ENCODE measurements around the gene TMPRSS11F.

TMPRSS11F gene

GRCh38 chr4:68070302-68070701, 59.4 kb downstream of the TMPRSS11F start:
- H3K36me3 ChIP-seq (ENCODE audit: insufficient read depth), result no peaks in the 10 kb centered on the region

GRCh38 chr4:68062501-68062900, 67.2 kb downstream of the TMPRSS11F start:
- Histone ChIP-seq H3K36me3 (ENCODE audit: insufficient read depth) (no peaks in the 10 kb centered on the region), H4K20me1 (ENCODE audit: insufficient read depth) (no peaks in the 10 kb centered on the region), H3K79me2 (ENCODE audit: insufficient read depth, low read depth) (no peaks in the 10 kb centered on the region), H3K27ac (no peak overlapping the region), H2AFZ (ENCODE audit: low read depth) (no peak overlapping the region), H3K4me3 (IDR thresholded peaks at IDR 0.05; ENCODE audit: insufficient read depth, low read depth, low read length) (no peak overlapping the region), H3K27me3 (ENCODE audit: insufficient read depth, low read depth) (no peaks in the 10 kb centered on the region), H3K4me1 (ENCODE audit: low read depth, poor library complexity, severe bottlenecking) (no peaks in the 10 kb centered on the region), H3K4me2 (no peak overlapping the region), H3K9ac (no peak overlapping the region)
- no peak for TF ChIP-seq CTCF (conservative IDR thresholded peaks at IDR 0.05; ENCODE audit: low read depth, low read length)

More at GRCh38 chr4:68070302-68070701, 59.4 kb downstream of the TMPRSS11F start:
- Histone ChIP-seq H2AFZ (ENCODE audit: low read depth) (no peak overlapping the region), H3K79me2 (ENCODE audit: insufficient read depth, low read depth) (no peaks in the 10 kb centered on the region), H3K4me3 (IDR thresholded peaks at IDR 0.05; ENCODE audit: insufficient read depth, low read depth, low read length) (no peak overlapping the region), H3K27ac (no peak overlapping the region), H3K27me3 (ENCODE audit: insufficient read depth, low read depth) (no peaks in the 10 kb centered on the region), H4K20me1 (ENCODE audit: insufficient read depth) (no peaks in the 10 kb centered on the region), H3K4me2 (no peak overlapping the region), H3K4me1 (ENCODE audit: low read depth, poor library complexity, severe bottlenecking) (no peaks in the 10 kb centered on the region), H3K9ac (no peak overlapping the region)
- no peak for TF ChIP-seq CTCF (conservative IDR thresholded peaks at IDR 0.05; ENCODE audit: low read depth, low read length)

GRCh38 chr4:68038272-68038671, 91.4 kb downstream of the TMPRSS11F start:
- no peak for TF ChIP-seq CTCF (conservative IDR thresholded peaks at IDR 0.05; ENCODE audit: low read depth, low read length)
- Histone ChIP-seq H3K36me3 (ENCODE audit: insufficient read depth) (no peaks in the 10 kb centered on the region), H3K9ac (no peak overlapping the region), H3K4me1 (ENCODE audit: low read depth, poor library complexity, severe bottlenecking) (no peaks in the 10 kb centered on the region), H3K4me2 (no peak overlapping the region), H3K4me3 (IDR thresholded peaks at IDR 0.05; ENCODE audit: insufficient read depth, low read depth, low read length) (no peak overlapping the region), H3K79me2 (ENCODE audit: insufficient read depth, low read depth) (no peaks in the 10 kb centered on the region), H4K20me1 (ENCODE audit: insufficient read depth) (no peaks in the 10 kb centered on the region), H2AFZ (ENCODE audit: low read depth) (no peak overlapping the region), H3K27me3 (ENCODE audit: insufficient read depth, low read depth) (no peaks in the 10 kb centered on the region), H3K27ac (no peak overlapping the region)

- Histone ChIP-seq H3K9ac (no peak overlapping the region), H3K27me3 (ENCODE audit: insufficient read depth, low read depth) (no peaks in the 10 kb centered on the region), H3K79me2 (ENCODE audit: insufficient read depth, low read depth) (no peaks in the 10 kb centered on the region), H3K4me3 (IDR thresholded peaks at IDR 0.05; ENCODE audit: insufficient read depth, low read depth, low read length) (no peak overlapping the region), H3K27ac (no peak overlapping the region), H4K20me1 (ENCODE audit: insufficient read depth) (no peaks in the 10 kb centered on the region), H3K4me1 (ENCODE audit: low read depth, poor library complexity, severe bottlenecking) (no peaks in the 10 kb centered on the region), H2AFZ (ENCODE audit: low read depth) (no peak overlapping the region), H3K36me3 (ENCODE audit: insufficient read depth) (no peaks in the 10 kb centered on the region), H3K4me2 (no peak overlapping the region)
- TF ChIP-seq CTCF (conservative IDR thresholded peaks at IDR 0.05; ENCODE audit: low read depth, low read length), result no peak
These were observed 108.5 kb downstream of the TMPRSS11F start for GRCh38 chr4:68021185-68021584.

Measured in KMS-11 (cell line).